Measurements from ENCODE around the gene RYR2. TPM values are rescaled to one million over a fixed set of nuclear protein-coding genes. Genes with fewer than 3 reads are reported as not detected.

Gene RYR2
- total and polyA plus RNA-seq, 9 of the 15 experiments (the other 6 are each of a cell fraction or from before 2014, with no cell fraction given): 0.03 to 0.42 (median 0.14) TPM

DNA sequence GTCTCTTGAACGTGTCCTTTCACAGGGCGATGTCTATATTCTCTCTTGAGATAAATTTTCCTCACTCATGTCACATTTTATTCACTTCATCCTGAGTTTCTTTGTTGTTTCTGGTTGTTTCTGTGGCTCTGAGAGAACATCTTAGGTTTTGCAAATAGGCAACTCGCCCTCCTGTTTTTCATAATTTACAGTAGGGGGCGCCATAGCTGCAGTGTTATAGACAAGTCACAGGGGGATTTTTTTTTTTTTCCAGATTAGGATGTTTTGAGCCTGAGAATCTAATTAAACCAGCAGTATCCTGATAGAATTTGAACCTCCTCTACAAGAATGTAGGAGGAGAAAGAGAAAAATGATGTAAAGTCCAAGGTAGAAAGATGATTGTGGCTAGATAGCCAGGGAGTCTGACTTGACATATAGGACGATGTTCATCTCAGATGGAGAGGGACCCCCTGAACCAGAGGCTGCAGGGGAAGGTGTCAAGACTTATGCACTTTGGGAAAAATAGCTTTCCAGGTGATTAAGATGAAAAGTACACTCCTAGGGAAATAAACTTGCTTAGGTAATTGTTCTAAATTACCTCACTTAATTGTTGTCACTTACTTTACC lies 772.4 kb downstream of the RYR2 start (continued):
- TF ChIP-seq MLLT1 (IDR thresholded peaks at IDR 0.05) (no peak), RCOR1 (IDR thresholded peaks at IDR 0.05; ENCODE audit: borderline replicate concordance in 1 of 2, low read depth in 2 of 2, low read length in 2 of 2) (no peak), DMBX1 (CRISPR knock-in tag; IDR thresholded peaks at IDR 0.05; ENCODE audit: borderline replicate concordance) (no peak), WHSC1 (IDR thresholded peaks at IDR 0.05; ENCODE audit: low read length) (no peak)
- TF ChIP-seq, protein P1, sequence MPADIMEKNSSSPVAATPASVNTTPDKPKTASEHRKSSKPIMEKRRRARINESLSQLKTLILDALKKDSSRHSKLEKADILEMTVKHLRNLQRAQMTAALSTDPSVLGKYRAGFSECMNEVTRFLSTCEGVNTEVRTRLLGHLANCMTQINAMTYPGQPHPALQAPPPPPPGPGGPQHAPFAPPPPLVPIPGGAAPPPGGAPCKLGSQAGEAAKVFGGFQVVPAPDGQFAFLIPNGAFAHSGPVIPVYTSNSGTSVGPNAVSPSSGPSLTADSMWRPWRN (IDR thresholded peaks at IDR 0.05; ENCODE audit: low read depth): no peak
- TF ChIP-seq, protein P2, sequence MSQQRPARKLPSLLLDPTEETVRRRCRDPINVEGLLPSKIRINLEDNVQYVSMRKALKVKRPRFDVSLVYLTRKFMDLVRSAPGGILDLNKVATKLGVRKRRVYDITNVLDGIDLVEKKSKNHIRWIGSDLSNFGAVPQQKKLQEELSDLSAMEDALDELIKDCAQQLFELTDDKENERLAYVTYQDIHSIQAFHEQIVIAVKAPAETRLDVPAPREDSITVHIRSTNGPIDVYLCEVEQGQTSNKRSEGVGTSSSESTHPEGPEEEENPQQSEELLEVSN (IDR thresholded peaks at IDR 0.05; ENCODE audit: borderline replicate concordance in 1 of 2, extremely low read depth in 1 of 2, insufficient read depth in 1 of 2, insufficient read length in 1 of 2, low read depth in 1 of 2, low read length in 1 of 2, poor library complexity in 1 of 2, severe bottlenecking in 1 of 2): no peak

- Histone ChIP-seq H2AFZ (ENCODE audit: low read depth, low read length) (no peak overlapping the region), H4K20me1 (replicated peaks; ENCODE audit: control insufficient read depth, insufficient read depth, low read length) (no peaks in the 10 kb centered on the region), H3K9me3 (replicated peaks; ENCODE audit: control insufficient read depth, insufficient read depth, low read depth, low read length) (no peaks in the 10 kb centered on the region), H3K36me3 (ENCODE audit: control insufficient read depth, insufficient read depth, low read length) (no peaks in the 10 kb centered on the region), H3K4me3 (no peak overlapping the region), H3K4me2 (ENCODE audit: insufficient read depth, low read length) (no peak overlapping the region), H3K27me3 (ENCODE audit: control insufficient read depth in 2 of 2, insufficient read depth in 2 of 2, low read length in 2 of 2) (no peaks in the 10 kb centered on the region), H3K9ac (ENCODE audit: insufficient read depth in 1 of 2, low read depth in 2 of 2, low read length in 2 of 2) (no peak overlapping the region), H3K4me1 (replicated peaks in 1 of 2; ENCODE audit: control insufficient read depth in 2 of 2, insufficient read depth in 2 of 2, low read length in 2 of 2) (no peaks in the 10 kb centered on the region), H3K79me2 (ENCODE audit: control insufficient read depth, insufficient read depth, low read length) (no peaks in the 10 kb centered on the region), H3K9me1 (ENCODE audit: control insufficient read depth, insufficient read depth, low read length) (no peaks in the 10 kb centered on the region), H3K27ac (ENCODE audit: extremely low read depth, low read depth, low read length) (no peak overlapping the region)
- 0% methylated on average over 1 of the region's 1 CpG for WGBS (ENCODE audit: insufficient coverage, low coverage, missing lambda C conversion rate)
- no peak for DNase-seq (ENCODE audit: extremely low read depth in 1 of 4, low spot score in 3 of 4)
- POLR2A ChIA-PET: interaction anchor here (0.6 kb wide), 1 partner anchor 16 kb away, joined by 3 read pairs; no protein-coding TSS in a partner anchor
- FAIRE-seq: no peak
- CTCF ChIA-PET (ENCODE audit: low intra/inter-chr PET ratio): no interaction called here
- no TSS peak for BruUV-seq (replicated peaks)
- intact Hi-C loops (cut with micrococcal nuclease) (no loop called here), in situ Hi-C loops (cut with MboI) (no loop called here)
- ATAC-seq: no peak
- TF ChIP-seq, protein P3, sequence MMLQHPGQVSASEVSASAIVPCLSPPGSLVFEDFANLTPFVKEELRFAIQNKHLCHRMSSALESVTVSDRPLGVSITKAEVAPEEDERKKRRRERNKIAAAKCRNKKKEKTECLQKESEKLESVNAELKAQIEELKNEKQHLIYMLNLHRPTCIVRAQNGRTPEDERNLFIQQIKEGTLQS (IDR thresholded peaks at IDR 0.05): no peak
- TF ChIP-seq, protein P3 (CRISPR knock-in tag; conservative IDR thresholded peaks at IDR 0.05): no peak
- TF ChIP-seq KLF10 (CRISPR knock-in tag; IDR thresholded peaks at IDR 0.05): no peak
- TF ChIP-seq TBP (optimal IDR thresholded peaks at IDR 0.05; ENCODE audit: low read depth, low read length): no peak
- no peak for TF ChIP-seq FOXJ3 (CRISPR knock-in tag; IDR thresholded peaks at IDR 0.05)
- TF ChIP-seq TBL1XR1 (IDR thresholded peaks at IDR 0.05; ENCODE audit: low read length in 2 of 2): no peak
- no peak for TF ChIP-seq NCOA1 (IDR thresholded peaks at IDR 0.05; ENCODE audit: low read depth)
- TF ChIP-seq NR1H2 (CRISPR knock-in tag; IDR thresholded peaks at IDR 0.05): no peak
- no peak for TF ChIP-seq RFX7 (CRISPR knock-in tag; IDR thresholded peaks at IDR 0.05)
- TF ChIP-seq ZNF431 (CRISPR knock-in tag; IDR thresholded peaks at IDR 0.05): no peak
These were observed 775.3 kb downstream of the RYR2 start for GRCh38 chr1:237817277-237817676.
